ENCODE measurements around the gene FAM110C. TPM values are rescaled to one million over a fixed set of nuclear protein-coding genes. Genes with fewer than 3 reads are reported as not detected.

Gene FAM110C
- total RNA-seq, 2 experiments from 2014 or later, result 0.79 to 0.96 TPM

DNA sequence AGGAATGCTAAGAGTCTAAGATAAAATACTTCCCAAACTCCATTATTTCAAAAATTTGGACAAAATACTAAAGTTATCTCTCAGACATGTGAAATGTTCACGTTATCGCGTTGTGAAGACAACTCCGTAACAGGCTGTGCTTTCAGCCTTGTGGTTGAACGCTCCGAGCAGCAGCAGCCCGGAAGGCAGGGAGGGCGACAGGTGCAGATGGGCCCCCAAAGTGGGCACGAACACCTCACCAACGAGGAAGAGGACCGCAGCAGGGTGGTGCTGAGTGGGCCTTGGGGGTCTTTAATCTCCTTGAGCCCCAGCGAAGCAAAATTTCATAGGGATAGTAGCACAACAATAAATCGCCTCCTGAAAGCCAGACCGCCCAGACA, 1.0 kb upstream of the FAM110C start:
- intact Hi-C loops (cut with micrococcal nuclease), result no loop called here
- H3K27ac Mint-ChIP-seq, result no peak overlapping the region
- peaks cover 37% of the 10 kb centered on the region for H3K27me3 Mint-ChIP-seq
- TF ChIP-seq, protein P1, sequence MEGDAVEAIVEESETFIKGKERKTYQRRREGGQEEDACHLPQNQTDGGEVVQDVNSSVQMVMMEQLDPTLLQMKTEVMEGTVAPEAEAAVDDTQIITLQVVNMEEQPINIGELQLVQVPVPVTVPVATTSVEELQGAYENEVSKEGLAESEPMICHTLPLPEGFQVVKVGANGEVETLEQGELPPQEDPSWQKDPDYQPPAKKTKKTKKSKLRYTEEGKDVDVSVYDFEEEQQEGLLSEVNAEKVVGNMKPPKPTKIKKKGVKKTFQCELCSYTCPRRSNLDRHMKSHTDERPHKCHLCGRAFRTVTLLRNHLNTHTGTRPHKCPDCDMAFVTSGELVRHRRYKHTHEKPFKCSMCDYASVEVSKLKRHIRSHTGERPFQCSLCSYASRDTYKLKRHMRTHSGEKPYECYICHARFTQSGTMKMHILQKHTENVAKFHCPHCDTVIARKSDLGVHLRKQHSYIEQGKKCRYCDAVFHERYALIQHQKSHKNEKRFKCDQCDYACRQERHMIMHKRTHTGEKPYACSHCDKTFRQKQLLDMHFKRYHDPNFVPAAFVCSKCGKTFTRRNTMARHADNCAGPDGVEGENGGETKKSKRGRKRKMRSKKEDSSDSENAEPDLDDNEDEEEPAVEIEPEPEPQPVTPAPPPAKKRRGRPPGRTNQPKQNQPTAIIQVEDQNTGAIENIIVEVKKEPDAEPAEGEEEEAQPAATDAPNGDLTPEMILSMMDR (IDR thresholded peaks at IDR 0.05), result no peak
- peak overlapping the region; percentile 69 for H3K4me3 Mint-ChIP-seq
- ChIA-PET CTCF (no interaction called here), POLR2A (no interaction called here)
- peaks cover 15% of the 10 kb centered on the region for H3K4me1 Mint-ChIP-seq (ENCODE audit: low read depth)
- H3K9me3 Mint-ChIP-seq, result no peaks in the 10 kb centered on the region
- ATAC-seq (no peak), DNase-seq (no peak)
- no peaks in the 10 kb centered on the region for H3K36me3 Mint-ChIP-seq (ENCODE audit: low read depth)

DNA sequence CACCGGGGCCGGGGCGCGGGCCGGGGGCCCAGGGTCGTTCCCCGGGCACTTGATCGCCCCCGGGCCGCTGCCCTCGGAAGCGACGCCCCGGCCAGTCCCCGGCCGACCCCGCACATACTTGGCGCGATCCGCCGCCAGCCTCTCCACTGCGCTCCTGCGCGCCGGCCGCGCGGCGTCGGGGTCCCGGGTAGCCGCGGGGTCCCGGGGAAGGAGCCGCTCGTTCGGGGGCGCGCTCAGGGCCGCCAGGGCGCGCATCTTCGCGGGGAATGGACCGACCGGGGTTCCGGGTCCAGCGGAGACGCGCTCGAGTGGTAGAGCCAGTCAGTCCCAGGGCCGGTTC, 204 bp downstream of the FAM110C start:
- Mint-ChIP-seq H3K27ac (no peak overlapping the region), H3K4me3 (peak overlapping the region; percentile 22), H3K4me1 (ENCODE audit: low read depth) (peaks cover 19% of the 10 kb centered on the region), H3K9me3 (no peaks in the 10 kb centered on the region), H3K27me3 (peaks cover 39% of the 10 kb centered on the region), H3K36me3 (ENCODE audit: low read depth) (no peaks in the 10 kb centered on the region)
- CTCF ChIA-PET, result no interaction called here
- POLR2A ChIA-PET, result interaction anchor here (1.0 kb wide), 1 partner anchor 10 kb away, joined by 3 read pairs; no protein-coding TSS in a partner anchor
- intact Hi-C loops (cut with micrococcal nuclease), result no loop called here
- ATAC-seq, result peak; percentile 35
- TF ChIP-seq, protein P1 (IDR thresholded peaks at IDR 0.05), result no peak
- DNase-seq, result no peak

DNA sequence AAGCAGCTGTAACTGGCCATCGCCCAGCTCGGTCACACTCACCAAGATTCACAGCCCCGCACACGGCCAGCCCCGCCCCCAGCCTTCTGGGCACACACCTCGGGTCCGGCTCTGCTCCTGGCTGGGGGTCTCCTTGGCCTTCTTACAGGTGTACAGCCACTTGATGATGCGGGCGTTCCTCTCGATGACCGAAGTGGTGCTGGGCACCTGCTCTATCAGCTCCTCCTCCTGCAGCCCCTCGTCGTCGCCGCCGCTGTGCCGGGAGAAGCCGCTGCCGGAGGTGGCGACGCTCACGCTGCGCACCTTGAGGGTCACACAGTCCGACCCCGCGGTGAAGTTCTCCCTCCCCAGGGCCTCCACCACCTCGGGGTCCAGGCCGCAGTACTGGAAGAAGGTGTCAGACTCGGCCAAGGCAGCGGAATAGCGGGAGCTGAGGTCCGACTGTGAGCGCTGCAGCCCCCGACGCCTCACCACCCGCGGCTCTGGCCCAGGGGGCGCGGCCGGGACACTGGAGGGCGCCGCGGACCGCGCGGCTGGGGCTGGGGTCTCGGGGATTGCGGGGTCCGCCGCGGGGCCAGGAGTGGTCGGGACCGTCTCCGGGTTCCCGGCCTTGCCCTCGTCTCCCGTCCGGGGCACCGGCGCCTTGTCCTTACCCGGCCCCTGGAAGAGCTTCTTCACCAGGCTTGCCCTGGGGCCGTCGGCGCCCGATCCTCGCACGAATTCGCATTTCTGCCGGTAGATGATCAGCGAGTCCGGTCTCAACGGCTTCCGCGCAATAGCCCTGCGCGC, 769 bp downstream of the FAM110C start:
- POLR2A ChIA-PET, result interaction anchor here (1.0 kb wide), 1 partner anchor 9 kb away, joined by 3 read pairs; no protein-coding TSS in a partner anchor
- ATAC-seq (peak; percentile 5), DNase-seq (no peak)
- CTCF ChIA-PET, result interaction anchor here (0.8 to 1.8 kb wide), 3 partner anchors 25 to 244 kb away, joined by 3 read pairs; no protein-coding TSS in a partner anchor
- Mint-ChIP-seq H3K27ac (no peak overlapping the region), H3K4me3 (peak overlapping the region; percentile 55), H3K4me1 (ENCODE audit: low read depth) (peaks cover 20% of the 10 kb centered on the region), H3K36me3 (ENCODE audit: low read depth) (no peaks in the 10 kb centered on the region), H3K27me3 (peaks cover 41% of the 10 kb centered on the region), H3K9me3 (no peaks in the 10 kb centered on the region)
- intact Hi-C loops (cut with micrococcal nuclease), result no loop called here
- TF ChIP-seq, protein P1 (IDR thresholded peaks at IDR 0.05), result no peak

DNA sequence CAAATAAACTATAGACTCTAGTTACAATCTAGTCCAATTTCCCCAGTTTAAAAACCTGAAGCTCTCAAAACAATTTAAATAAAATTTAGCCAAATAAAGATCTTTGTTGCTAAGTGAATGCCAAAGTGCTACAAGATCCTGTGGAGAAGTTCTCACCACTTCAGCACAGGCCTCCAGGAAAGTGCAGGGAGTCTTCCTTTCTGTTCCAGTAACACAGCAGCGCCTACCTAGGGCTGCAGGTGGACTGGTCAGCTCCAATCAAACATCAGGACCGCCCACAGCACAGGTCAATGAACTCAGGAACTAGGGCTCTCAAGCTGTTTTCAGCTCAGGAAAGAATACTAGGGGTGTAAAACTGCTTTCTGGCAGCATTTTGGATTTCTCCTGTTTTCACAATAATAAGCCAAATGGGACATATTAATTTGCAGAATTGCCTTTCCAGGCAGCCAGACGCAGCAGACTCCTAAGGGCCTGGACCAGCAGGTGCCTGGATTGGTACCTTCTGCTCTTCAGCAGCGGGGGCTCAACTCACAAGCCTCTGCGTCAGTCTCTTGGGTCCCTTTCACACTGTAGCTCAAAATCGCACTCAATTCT, 1.5 kb downstream of the FAM110C start:
- Mint-ChIP-seq H3K4me3 (peak overlapping the region; percentile 55), H3K36me3 (ENCODE audit: low read depth) (no peaks in the 10 kb centered on the region), H3K9me3 (no peaks in the 10 kb centered on the region), H3K4me1 (ENCODE audit: low read depth) (peaks cover 22% of the 10 kb centered on the region), H3K27ac (no peak overlapping the region), H3K27me3 (peaks cover 43% of the 10 kb centered on the region)
- ChIA-PET POLR2A (no interaction called here), CTCF (interaction anchor here (0.8 to 1.8 kb wide), 3 partner anchors 25 to 245 kb away, joined by 3 read pairs; no protein-coding TSS in a partner anchor)
- TF ChIP-seq, protein P1 (IDR thresholded peaks at IDR 0.05), result no peak
- DNase-seq (no peak), ATAC-seq (no peak)
- intact Hi-C loops (cut with micrococcal nuclease), result no loop called here

DNA sequence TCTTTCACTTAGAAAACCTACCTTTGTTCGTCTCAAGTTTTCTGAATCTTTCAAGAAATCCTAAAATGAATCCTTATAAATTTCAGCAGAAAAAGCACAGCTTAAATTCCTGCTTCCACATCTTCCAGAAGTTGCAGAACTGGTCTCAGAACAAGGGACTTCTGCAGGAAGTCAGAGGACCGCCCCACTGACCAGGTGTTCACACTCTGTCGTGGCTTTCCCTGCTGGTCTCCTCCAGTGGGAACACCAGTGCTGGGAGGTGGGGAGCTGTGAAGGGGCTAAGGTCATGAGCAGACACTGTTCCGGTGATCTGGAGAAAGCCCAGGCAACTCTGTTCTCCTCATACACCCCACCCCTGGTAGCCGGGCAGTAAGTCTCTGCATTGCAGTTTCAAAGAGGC, 3.5 kb downstream of the FAM110C start:
- intact Hi-C loops (cut with micrococcal nuclease), result no loop called here
- TF ChIP-seq, protein P1 (IDR thresholded peaks at IDR 0.05), result no peak
- no peak overlapping the region for H3K4me3 Mint-ChIP-seq
- H3K4me1 Mint-ChIP-seq (ENCODE audit: low read depth), result peaks cover 22% of the 10 kb centered on the region
- DNase-seq (no peak), ATAC-seq (no peak)
- H3K27me3 Mint-ChIP-seq, result peaks cover 37% of the 10 kb centered on the region
- no peaks in the 10 kb centered on the region for H3K36me3 Mint-ChIP-seq (ENCODE audit: low read depth)
- no peak overlapping the region for H3K27ac Mint-ChIP-seq
- H3K9me3 Mint-ChIP-seq, result no peaks in the 10 kb centered on the region
- ChIA-PET CTCF (no interaction called here), POLR2A (no interaction called here)
